Measurements from ENCODE around the gene MCAT.

GRCh38 chr22:43147821-43148220 is 4.6 kb upstream of the MCAT start:
- TF ChIP-seq, protein P1, sequence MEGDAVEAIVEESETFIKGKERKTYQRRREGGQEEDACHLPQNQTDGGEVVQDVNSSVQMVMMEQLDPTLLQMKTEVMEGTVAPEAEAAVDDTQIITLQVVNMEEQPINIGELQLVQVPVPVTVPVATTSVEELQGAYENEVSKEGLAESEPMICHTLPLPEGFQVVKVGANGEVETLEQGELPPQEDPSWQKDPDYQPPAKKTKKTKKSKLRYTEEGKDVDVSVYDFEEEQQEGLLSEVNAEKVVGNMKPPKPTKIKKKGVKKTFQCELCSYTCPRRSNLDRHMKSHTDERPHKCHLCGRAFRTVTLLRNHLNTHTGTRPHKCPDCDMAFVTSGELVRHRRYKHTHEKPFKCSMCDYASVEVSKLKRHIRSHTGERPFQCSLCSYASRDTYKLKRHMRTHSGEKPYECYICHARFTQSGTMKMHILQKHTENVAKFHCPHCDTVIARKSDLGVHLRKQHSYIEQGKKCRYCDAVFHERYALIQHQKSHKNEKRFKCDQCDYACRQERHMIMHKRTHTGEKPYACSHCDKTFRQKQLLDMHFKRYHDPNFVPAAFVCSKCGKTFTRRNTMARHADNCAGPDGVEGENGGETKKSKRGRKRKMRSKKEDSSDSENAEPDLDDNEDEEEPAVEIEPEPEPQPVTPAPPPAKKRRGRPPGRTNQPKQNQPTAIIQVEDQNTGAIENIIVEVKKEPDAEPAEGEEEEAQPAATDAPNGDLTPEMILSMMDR (conservative IDR thresholded peaks at IDR 0.05), result no peak
- no peak for TF ChIP-seq ZFX (IDR thresholded peaks at IDR 0.05)

Measured in C4-2B (cell line).